Measurements from ENCODE around the gene KIF6. TPM values are rescaled to one million over a fixed set of nuclear protein-coding genes. Genes with fewer than 3 reads are reported as not detected.

Gene KIF6
- total and polyA plus RNA-seq, 2 donors (not counting 1 experiment from before 2014, with no cell fraction given): not detected

GRCh38 chr6:39773782-39774181 is 48.6 kb upstream of the KIF6 start:
- Histone ChIP-seq H3K4me3 (ENCODE audit: control extremely low read depth in 1 of 5, extremely low read depth in 1 of 5, insufficient read depth in 1 of 5, low read depth in 2 of 5, low read length in 4 of 5) (no peak overlapping the region), H3K9ac (ENCODE audit: low read length) (no peak overlapping the region), H3K4me2 (replicated peaks; ENCODE audit: low read depth, low read length, poor library complexity, severe bottlenecking) (no peak overlapping the region), H3K9me3 (ENCODE audit: control extremely low read depth in 1 of 3, control insufficient read depth in 2 of 3, insufficient read depth in 1 of 3, low read length in 2 of 3) (no peaks in the 10 kb centered on the region), H4K20me1 (ENCODE audit: control insufficient read depth, insufficient read depth, low read length, poor library complexity, severe bottlenecking) (no peaks in the 10 kb centered on the region), H3K36me3 (replicated peaks in 1 of 2; ENCODE audit: control extremely low read depth in 1 of 2, control insufficient read depth in 1 of 2, extremely low read depth in 1 of 2, insufficient read depth in 2 of 2, low read length in 1 of 2) (no peaks in the 10 kb centered on the region), H3K4me1 (ENCODE audit: control insufficient read depth in 2 of 2, insufficient read depth in 2 of 2, low read length in 2 of 2) (no peaks in the 10 kb centered on the region), H3K79me2 (ENCODE audit: control insufficient read depth, insufficient read depth, low read length) (no peaks in the 10 kb centered on the region), H3K27ac (ENCODE audit: low read length in 2 of 2) (no peak overlapping the region), H2AFZ (ENCODE audit: insufficient read depth, low read depth, low read length, poor library complexity, severe bottlenecking) (no peak overlapping the region), H3K27me3 (replicated peaks in 1 of 4; ENCODE audit: control extremely low read depth in 1 of 4, control insufficient read depth in 3 of 4, insufficient read depth in 4 of 4, low read length in 3 of 4) (peaks cover 0 to 3% (median 0%) of the 10 kb centered on the region in 4 experiments)
- H3K4me3 Mint-ChIP-seq: no peak overlapping the region
- ATAC-seq (ENCODE audit: low read depth) (no peak), DNase-seq (no peak)
- H3K27ac Mint-ChIP-seq: no peak overlapping the region
- ChIA-PET POLR2A (no interaction called here), CTCF (no interaction called here)
- H3K9me3 Mint-ChIP-seq (ENCODE audit: insufficient read depth): no peaks in the 10 kb centered on the region
- TF ChIP-seq, protein P1, sequence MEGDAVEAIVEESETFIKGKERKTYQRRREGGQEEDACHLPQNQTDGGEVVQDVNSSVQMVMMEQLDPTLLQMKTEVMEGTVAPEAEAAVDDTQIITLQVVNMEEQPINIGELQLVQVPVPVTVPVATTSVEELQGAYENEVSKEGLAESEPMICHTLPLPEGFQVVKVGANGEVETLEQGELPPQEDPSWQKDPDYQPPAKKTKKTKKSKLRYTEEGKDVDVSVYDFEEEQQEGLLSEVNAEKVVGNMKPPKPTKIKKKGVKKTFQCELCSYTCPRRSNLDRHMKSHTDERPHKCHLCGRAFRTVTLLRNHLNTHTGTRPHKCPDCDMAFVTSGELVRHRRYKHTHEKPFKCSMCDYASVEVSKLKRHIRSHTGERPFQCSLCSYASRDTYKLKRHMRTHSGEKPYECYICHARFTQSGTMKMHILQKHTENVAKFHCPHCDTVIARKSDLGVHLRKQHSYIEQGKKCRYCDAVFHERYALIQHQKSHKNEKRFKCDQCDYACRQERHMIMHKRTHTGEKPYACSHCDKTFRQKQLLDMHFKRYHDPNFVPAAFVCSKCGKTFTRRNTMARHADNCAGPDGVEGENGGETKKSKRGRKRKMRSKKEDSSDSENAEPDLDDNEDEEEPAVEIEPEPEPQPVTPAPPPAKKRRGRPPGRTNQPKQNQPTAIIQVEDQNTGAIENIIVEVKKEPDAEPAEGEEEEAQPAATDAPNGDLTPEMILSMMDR (IDR thresholded peaks at IDR 0.05): no peak
- TF ChIP-seq EZH2 (IDR thresholded peaks at IDR 0.05; ENCODE audit: borderline replicate concordance, insufficient read depth, low read depth, low read length, poor library complexity, severe bottlenecking): no peak
- no CpG with 5 or more reads among the region's 2 CpGs for WGBS (ENCODE audit: insufficient coverage)
- H3K4me1 Mint-ChIP-seq: no peaks in the 10 kb centered on the region
- H3K27me3 Mint-ChIP-seq: peaks cover 4% of the 10 kb centered on the region
- intact Hi-C loops (cut with micrococcal nuclease): no loop called here

GRCh38 chr6:39772559-39773273 is 47.5 kb upstream of the KIF6 start:
- H3K27ac Mint-ChIP-seq: no peak overlapping the region
- ChIA-PET POLR2A (no interaction called here), CTCF (no interaction called here)
- ATAC-seq (ENCODE audit: low read depth): no peak
- no peak for DNase-seq
- Histone ChIP-seq H3K4me2 (replicated peaks; ENCODE audit: low read depth, low read length, poor library complexity, severe bottlenecking) (no peak overlapping the region), H3K27me3 (replicated peaks in 1 of 4; ENCODE audit: control extremely low read depth in 1 of 4, control insufficient read depth in 3 of 4, insufficient read depth in 4 of 4, low read length in 3 of 4) (peaks cover 0 to 3% (median 0%) of the 10 kb centered on the region in 4 experiments), H4K20me1 (ENCODE audit: control insufficient read depth, insufficient read depth, low read length, poor library complexity, severe bottlenecking) (no peaks in the 10 kb centered on the region), H2AFZ (ENCODE audit: insufficient read depth, low read depth, low read length, poor library complexity, severe bottlenecking) (no peak overlapping the region), H3K9ac (ENCODE audit: low read length) (no peak overlapping the region), H3K4me1 (ENCODE audit: control insufficient read depth in 2 of 2, insufficient read depth in 2 of 2, low read length in 2 of 2) (no peaks in the 10 kb centered on the region), H3K36me3 (replicated peaks in 1 of 2; ENCODE audit: control extremely low read depth in 1 of 2, control insufficient read depth in 1 of 2, extremely low read depth in 1 of 2, insufficient read depth in 2 of 2, low read length in 1 of 2) (no peaks in the 10 kb centered on the region), H3K9me3 (ENCODE audit: control extremely low read depth in 1 of 3, control insufficient read depth in 2 of 3, insufficient read depth in 1 of 3, low read length in 2 of 3) (no peaks in the 10 kb centered on the region), H3K4me3 (ENCODE audit: control extremely low read depth in 1 of 5, extremely low read depth in 1 of 5, insufficient read depth in 1 of 5, low read depth in 2 of 5, low read length in 4 of 5) (no peak overlapping the region), H3K27ac (ENCODE audit: low read length in 2 of 2) (no peak overlapping the region), H3K79me2 (ENCODE audit: control insufficient read depth, insufficient read depth, low read length) (no peaks in the 10 kb centered on the region)
- 100% methylated on average over 1 of the region's 6 CpGs for WGBS (ENCODE audit: insufficient coverage)
- no peaks in the 10 kb centered on the region for H3K9me3 Mint-ChIP-seq (ENCODE audit: insufficient read depth)
- no peaks in the 10 kb centered on the region for H3K4me1 Mint-ChIP-seq
- intact Hi-C loops (cut with micrococcal nuclease): no loop called here
- H3K4me3 Mint-ChIP-seq: no peak overlapping the region
- peaks cover 4% of the 10 kb centered on the region for H3K27me3 Mint-ChIP-seq
- TF ChIP-seq EZH2 (IDR thresholded peaks at IDR 0.05; ENCODE audit: borderline replicate concordance, insufficient read depth, low read depth, low read length, poor library complexity, severe bottlenecking): no peak
- TF ChIP-seq, protein P1 (IDR thresholded peaks at IDR 0.05): no peak

Measured in B cell (primary cell).